ENCODE data around the gene SEMA4D.

The SEMA4D gene

DNA sequence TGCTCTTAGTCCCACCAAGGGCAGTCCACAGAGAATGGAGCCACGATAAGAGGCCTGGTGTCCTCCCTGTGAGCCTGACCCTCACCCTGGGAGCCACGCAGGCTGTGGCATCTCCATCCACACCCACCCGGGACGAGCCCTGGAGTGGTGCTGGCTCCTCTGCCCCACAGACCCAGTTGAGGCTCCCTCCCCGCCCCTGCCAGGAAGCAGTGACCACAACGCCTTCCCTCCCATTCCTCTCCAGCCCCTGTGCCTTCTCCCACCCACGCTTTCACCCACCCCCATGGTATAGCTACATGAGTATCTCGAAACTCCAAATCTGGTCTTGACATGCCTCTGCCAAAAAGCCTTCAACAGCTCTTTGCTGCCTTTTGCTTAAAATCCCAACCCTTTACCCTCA, 57.9 kb downstream of the SEMA4D start:
- DNase-seq (ENCODE audit: low read depth, low spot score) = no peak
- H3K4me3 ChIP-seq (ENCODE audit: low read depth, low read length) = no peak overlapping the region
- ChIA-PET POLR2A (no interaction called here), CTCF (no interaction called here)
- TF ChIP-seq, protein P1, sequence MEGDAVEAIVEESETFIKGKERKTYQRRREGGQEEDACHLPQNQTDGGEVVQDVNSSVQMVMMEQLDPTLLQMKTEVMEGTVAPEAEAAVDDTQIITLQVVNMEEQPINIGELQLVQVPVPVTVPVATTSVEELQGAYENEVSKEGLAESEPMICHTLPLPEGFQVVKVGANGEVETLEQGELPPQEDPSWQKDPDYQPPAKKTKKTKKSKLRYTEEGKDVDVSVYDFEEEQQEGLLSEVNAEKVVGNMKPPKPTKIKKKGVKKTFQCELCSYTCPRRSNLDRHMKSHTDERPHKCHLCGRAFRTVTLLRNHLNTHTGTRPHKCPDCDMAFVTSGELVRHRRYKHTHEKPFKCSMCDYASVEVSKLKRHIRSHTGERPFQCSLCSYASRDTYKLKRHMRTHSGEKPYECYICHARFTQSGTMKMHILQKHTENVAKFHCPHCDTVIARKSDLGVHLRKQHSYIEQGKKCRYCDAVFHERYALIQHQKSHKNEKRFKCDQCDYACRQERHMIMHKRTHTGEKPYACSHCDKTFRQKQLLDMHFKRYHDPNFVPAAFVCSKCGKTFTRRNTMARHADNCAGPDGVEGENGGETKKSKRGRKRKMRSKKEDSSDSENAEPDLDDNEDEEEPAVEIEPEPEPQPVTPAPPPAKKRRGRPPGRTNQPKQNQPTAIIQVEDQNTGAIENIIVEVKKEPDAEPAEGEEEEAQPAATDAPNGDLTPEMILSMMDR (IDR thresholded peaks at IDR 0.05; ENCODE audit: insufficient read depth, low read length, missing control alignments) = no peak

GRCh38 chr9:89439571-89439970, 58.3 kb downstream of the SEMA4D start:
- no peak overlapping the region for H3K4me3 ChIP-seq (ENCODE audit: low read depth, low read length)
- ChIA-PET POLR2A (no interaction called here), CTCF (no interaction called here)
- no peak for DNase-seq (ENCODE audit: low read depth, low spot score)
- TF ChIP-seq, protein P1 (IDR thresholded peaks at IDR 0.05; ENCODE audit: insufficient read depth, low read length, missing control alignments) = no peak

- DNase-seq (ENCODE audit: low read depth, low spot score) = no peak
- POLR2A ChIA-PET = no interaction called here
- TF ChIP-seq, protein P1 (IDR thresholded peaks at IDR 0.05; ENCODE audit: insufficient read depth, low read length, missing control alignments) = no peak
- CTCF ChIA-PET = no interaction called here
- H3K4me3 ChIP-seq (ENCODE audit: low read depth, low read length) = no peak overlapping the region
Observed at GRCh38 chr9:89438194-89438593, 59.7 kb downstream of the SEMA4D start.

GRCh38 chr9:89437772-89438171, 60.1 kb downstream of the SEMA4D start:
- TF ChIP-seq, protein P1 (IDR thresholded peaks at IDR 0.05; ENCODE audit: insufficient read depth, low read length, missing control alignments) = no peak
- ChIA-PET CTCF (no interaction called here), POLR2A (no interaction called here)
- DNase-seq (ENCODE audit: low read depth, low spot score) = no peak
- H3K4me3 ChIP-seq (ENCODE audit: low read depth, low read length) = no peak overlapping the region

DNA sequence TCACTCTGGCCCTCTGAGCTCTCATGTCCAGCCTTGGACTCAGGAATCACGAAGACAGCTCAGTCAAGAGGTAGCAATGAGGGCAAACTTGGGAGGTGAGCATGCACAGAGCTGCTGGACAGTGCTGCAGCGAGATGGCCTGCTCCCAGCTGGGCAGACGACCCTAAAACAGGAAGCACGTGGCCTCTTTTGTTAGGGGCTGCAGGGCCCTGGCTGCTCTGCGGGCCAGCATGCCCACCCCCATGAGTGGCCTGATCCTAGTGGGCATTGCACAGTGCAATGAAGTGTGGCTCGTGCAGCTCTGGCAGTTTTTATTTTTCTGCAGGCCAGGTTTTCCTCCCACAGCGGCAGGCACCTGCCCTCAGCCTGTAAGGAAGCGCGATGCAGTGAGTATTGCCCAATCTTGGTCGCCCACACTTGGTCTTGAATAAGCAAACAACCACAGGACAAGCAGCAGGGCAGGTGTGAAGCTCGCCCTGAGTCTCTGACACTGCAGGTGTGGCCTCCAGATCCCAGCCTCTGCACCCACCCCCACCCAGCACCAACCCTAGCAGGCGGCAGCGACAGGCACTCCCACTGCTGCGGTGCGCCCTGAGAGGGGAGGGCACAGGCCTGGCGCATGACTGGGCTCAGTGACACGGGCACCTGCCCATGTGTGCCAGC, 60.8 kb downstream of the SEMA4D start:
- POLR2A ChIA-PET = no interaction called here
- TF ChIP-seq, protein P1 (IDR thresholded peaks at IDR 0.05; ENCODE audit: insufficient read depth, low read length, missing control alignments) = no peak
- CTCF ChIA-PET = no interaction called here
- H3K4me3 ChIP-seq (ENCODE audit: low read depth, low read length) = no peak overlapping the region
- DNase-seq (ENCODE audit: low read depth, low spot score) = no peak

DNA sequence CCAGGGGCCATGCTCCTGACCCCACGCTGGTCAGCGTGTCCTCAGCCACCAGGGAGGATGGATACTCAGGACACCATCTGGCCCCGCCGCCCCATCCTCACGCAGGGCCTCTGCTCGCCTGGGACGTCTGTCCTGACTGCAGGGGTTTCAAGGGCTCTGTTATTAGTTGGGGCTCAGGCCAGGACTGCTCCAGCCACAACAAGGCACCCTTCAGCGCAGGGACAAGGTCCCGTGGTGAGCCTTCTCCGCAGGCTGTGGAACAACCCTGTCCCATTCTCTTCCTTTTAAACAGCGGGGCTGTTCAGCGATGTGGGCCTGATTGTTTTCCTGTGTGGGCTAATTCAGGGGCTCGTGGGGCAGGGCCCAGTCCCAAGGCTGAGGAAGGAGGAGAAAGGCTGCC, 61.6 kb downstream of the SEMA4D start:
- no peak for DNase-seq (ENCODE audit: low read depth, low spot score)
- TF ChIP-seq, protein P1 (IDR thresholded peaks at IDR 0.05; ENCODE audit: insufficient read depth, low read length, missing control alignments) = no peak
- ChIA-PET CTCF (no interaction called here), POLR2A (no interaction called here)
- H3K4me3 ChIP-seq (ENCODE audit: low read depth, low read length) = no peak overlapping the region
